Activated CD4-positive, CD25-positive, alpha-beta regulatory T cell treated with anti-CD3 and anti-CD28 coated beads, Interleukin-2, amount 50 U/mL, for 72 hours (primary cell): ENCODE data around the gene ZNF646.
"Not testable (repeated sequence)": the region's sequence is repeated elsewhere in the genome, so short reads cannot be mapped to it uniquely, and the experiment has no call there.

Experiments
- DNase-seq: peaks from one replicate; pipeline ENCODE4 v3.0.0; 2021

The ZNF646 gene

GRCh38 chr16:31084584-31085302 lies 10.5 kb downstream of the ZNF646 start:
- no peak for DNase-seq

GRCh38 chr16:31085411-31085810 lies 11.2 kb downstream of the ZNF646 start:
- no peak for DNase-seq

GRCh38 chr16:31085873-31086628 lies 11.8 kb downstream of the ZNF646 start:
- no peak for DNase-seq

GRCh38 chr16:31086629-31086906 lies 12.3 kb downstream of the ZNF646 start:
- DNase-seq: no peak

GRCh38 chr16:31087481-31087880 lies 13.3 kb downstream of the ZNF646 start:
- no peak for DNase-seq

- DNase-seq: no peak
These were observed 13.7 kb downstream of the ZNF646 start for GRCh38 chr16:31087971-31088370.

GRCh38 chr16:31088459-31089183 lies 14.4 kb downstream of the ZNF646 start, which contains the start of gene PRSS53:
Gene PRSS53 (minus strand): TSS chr16:31088943. CDS start chr16:31088809, 134 bp downstream.
- no peak for DNase-seq

- DNase-seq: no peak
These were observed 15.0 kb downstream of the ZNF646 start for GRCh38 chr16:31089199-31089598.

- DNase-seq: no peak
These were observed 16.3 kb downstream of the ZNF646 start for GRCh38 chr16:31090540-31090939.

GRCh38 chr16:31092330-31092729 lies 18.1 kb downstream of the ZNF646 start:
- DNase-seq: no peak

- DNase-seq: no peak
These were observed 19.0 kb downstream of the ZNF646 start for GRCh38 chr16:31093132-31093703.

- DNase-seq: no peak
These were observed 19.8 kb downstream of the ZNF646 start for GRCh38 chr16:31094088-31094423.

GRCh38 chr16:31094424-31095120 lies 20.4 kb downstream of the ZNF646 start, which contains the start of gene VKORC1:
Gene VKORC1 (minus strand): TSS chr16:31094797. CDS start chr16:31094729, 68 bp downstream.
- peak; percentile 80 for DNase-seq

GRCh38 chr16:31099860-31100638 lies 25.8 kb downstream of the ZNF646 start:
- DNase-seq: no peak

GRCh38 chr16:31100876-31101641 lies 26.8 kb downstream of the ZNF646 start:
- DNase-seq: not testable (repeated sequence)

- DNase-seq: peak; percentile 89
These were observed 31.5 kb downstream of the ZNF646 start for GRCh38 chr16:31105677-31106213.

GRCh38 chr16:31106509-31107464 lies 32.6 kb downstream of the ZNF646 start:
- no peak for DNase-seq

- no peak for DNase-seq
These were observed 33.2 kb downstream of the ZNF646 start for GRCh38 chr16:31107465-31107867.

- peak; percentile 77 for DNase-seq
These were observed 34.0 kb downstream of the ZNF646 start, which contains the start of gene BCKDK for GRCh38 chr16:31108035-31108793. Gene BCKDK (plus strand): TSS chr16:31108386. CDS start chr16:31109224, 838 bp downstream.
